ENCODE data around the gene IGLL5. TPM values are rescaled to one million over a fixed set of nuclear protein-coding genes. Genes with fewer than 3 reads are reported as not detected.

The IGLL5 gene
- not detected in 2 replicates for total RNA-seq (2014; rRNA removed; shearing (Covaris generic))
- not detected in 2 replicates for polyA plus RNA-seq (2015; cell fraction: cytosol; rRNA removed)
- polyA plus RNA-seq (2015; cell fraction: nucleus; rRNA removed), result not detected in 2 replicates

DNA sequence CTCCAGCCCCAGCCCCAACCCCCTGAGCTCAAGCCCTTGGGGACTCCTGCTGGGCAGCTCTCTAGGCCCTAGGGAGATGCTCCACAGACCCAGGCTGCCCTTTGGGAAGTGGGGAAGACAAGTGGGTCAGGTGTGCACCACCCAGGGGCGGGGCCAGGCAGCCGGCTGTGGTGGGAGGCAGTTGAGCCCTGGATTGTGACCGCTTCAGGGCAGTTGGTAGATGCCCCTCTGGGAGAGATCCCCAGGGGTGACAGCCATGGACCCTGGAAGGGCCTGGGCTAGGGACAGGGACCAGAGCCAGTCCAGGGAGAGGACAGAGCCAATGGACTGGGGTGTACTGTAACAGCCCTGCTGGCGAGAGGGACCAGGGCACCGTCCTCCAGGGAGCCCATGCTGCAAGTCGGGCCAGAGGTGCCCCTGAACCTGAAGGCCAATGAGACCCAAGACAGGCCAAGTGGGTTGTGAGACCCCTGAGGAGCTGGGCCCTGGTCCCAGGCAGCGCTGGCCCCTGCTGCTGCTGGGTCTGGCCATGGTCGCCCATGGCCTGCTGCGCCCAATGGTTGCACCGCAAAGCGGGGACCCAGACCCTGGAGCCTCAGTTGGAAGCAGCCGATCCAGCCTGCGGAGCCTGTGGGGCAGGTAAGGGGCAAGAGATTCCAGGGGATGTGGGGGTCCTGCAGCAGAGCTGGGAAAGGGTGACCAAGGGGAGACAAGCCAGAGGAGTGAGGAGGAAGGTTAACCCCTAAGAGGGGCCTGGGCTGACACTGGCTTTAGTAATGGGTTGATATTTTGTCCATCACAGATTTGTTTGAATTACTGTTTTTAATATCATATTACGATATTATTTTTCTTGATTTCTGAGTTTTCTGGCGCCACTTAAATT, at the start of gene IGLL5:
IGLL5 (plus strand) TSS at position 196 of the 883 bp plus-strand sequence; CDS start at position 434, 238 bp downstream.
- DNase-seq (ENCODE audit: low read depth), result no peak

DNA sequence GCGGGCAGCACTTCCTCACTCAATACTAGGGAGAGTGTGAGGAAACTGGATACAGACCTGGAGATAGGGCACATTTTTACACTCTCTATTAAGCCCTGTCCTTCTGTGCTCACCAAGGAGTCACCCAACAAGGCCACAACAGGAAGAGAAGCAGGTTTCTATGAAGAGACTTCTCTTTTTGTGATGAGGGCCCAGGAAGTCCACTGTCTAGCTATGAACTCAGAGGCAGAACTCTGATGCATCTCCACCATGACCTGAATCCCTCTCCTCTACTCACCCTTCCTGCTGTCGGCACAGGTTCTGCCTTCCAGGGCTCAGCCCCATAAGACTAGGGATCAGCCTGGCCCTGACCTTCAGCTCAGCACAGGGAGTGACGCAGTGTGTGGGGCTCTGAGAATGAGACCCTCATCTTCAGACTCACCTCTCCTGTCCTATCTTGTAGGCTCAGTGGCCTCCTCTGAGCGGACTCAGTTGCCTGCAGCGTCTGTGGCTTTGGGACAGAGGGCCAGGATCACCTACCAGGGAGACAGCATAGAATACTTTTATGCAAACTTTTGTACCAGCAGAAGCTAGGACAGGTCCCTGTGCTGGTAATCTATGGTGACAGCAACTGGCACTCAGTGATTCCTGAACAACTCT, 49.3 kb upstream of the IGLL5 start:
- no peak for DNase-seq (ENCODE audit: low read depth)

DNA sequence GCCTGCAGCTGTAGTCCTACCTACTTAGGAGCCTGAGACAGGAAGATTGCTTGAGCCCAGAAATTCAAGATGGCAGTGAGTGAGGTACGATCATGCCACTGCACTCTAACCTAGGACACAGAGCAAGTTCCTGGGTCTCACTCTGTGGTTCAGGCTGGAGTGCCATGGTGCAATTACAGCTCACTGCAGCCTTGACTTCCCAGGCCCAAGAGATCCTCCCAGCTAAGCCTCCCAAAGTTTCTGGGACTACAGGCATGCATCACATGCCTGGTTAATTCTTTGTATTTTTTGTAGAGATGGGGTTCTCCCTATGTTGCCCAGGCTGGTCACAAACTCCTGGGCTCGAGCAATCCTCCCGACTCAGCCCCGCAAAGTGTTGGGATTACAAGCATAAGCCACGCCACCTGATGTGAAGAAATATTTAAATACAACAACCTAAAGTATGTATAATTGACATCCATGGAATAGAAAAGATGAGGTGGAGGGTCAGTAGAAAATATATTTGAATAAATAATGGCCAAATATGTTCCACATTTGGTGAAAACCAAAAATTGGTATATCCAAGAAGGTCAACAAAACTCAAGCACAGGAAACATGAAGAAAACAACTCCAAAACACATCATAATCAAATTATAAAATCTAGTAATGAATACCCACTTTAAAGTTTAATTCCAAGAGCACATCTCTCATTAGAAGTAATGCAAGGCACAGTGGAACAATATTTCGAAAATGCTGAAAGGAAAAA, 47.9 kb upstream of the IGLL5 start:
- DNase-seq (ENCODE audit: low read depth), result no peak

GRCh38 chr22:22840780-22841179, 46.8 kb upstream of the IGLL5 start:
- no peak for DNase-seq (ENCODE audit: low read depth)

DNA sequence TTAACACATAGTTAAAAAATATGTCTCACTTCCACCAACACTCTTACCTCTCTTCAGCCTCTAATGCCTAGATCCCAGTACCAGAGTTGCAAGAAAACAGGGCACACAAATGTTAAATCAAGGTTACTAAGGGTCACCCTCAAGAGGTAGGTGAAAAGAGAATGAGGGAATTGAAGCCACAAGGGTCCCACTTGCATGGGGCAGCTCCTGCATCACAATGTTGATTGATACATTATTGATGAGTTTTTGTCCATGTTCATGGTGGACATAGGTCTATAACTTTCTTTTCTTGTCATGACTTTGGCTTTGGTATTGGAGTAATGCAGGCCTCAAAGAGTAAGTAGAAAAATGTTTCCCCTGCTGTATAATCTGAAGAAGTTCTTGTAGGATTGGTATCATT, 46.0 kb upstream of the IGLL5 start:
- DNase-seq (ENCODE audit: low read depth), result no peak

- DNase-seq (ENCODE audit: low read depth), result no peak
These were observed 45.5 kb upstream of the IGLL5 start for GRCh38 chr22:22842085-22842484.

GRCh38 chr22:22843848-22844247, 43.8 kb upstream of the IGLL5 start:
- no peak for DNase-seq (ENCODE audit: low read depth)

- DNase-seq (ENCODE audit: low read depth), result no peak
These were observed 40.4 kb upstream of the IGLL5 start for GRCh38 chr22:22847241-22847640.

- peak; percentile 22 for DNase-seq (ENCODE audit: low read depth)
These were observed 39.2 kb upstream of the IGLL5 start for GRCh38 chr22:22848364-22848866.

- DNase-seq (ENCODE audit: low read depth), result no peak
These were observed 37.7 kb upstream of the IGLL5 start for GRCh38 chr22:22849640-22850610.

- no peak for DNase-seq (ENCODE audit: low read depth)
These were observed 35.6 kb upstream of the IGLL5 start for GRCh38 chr22:22851969-22852368.

GRCh38 chr22:22853713-22854112, 33.9 kb upstream of the IGLL5 start:
- no peak for DNase-seq (ENCODE audit: low read depth)

- no peak for DNase-seq (ENCODE audit: low read depth)
These were observed 33.1 kb upstream of the IGLL5 start for GRCh38 chr22:22854466-22854865.

- DNase-seq (ENCODE audit: low read depth), result no peak
These were observed 32.5 kb upstream of the IGLL5 start for GRCh38 chr22:22855085-22855484.

GRCh38 chr22:22855617-22856308, 31.9 kb upstream of the IGLL5 start:
- DNase-seq (ENCODE audit: low read depth), result peak; percentile 33

DNA sequence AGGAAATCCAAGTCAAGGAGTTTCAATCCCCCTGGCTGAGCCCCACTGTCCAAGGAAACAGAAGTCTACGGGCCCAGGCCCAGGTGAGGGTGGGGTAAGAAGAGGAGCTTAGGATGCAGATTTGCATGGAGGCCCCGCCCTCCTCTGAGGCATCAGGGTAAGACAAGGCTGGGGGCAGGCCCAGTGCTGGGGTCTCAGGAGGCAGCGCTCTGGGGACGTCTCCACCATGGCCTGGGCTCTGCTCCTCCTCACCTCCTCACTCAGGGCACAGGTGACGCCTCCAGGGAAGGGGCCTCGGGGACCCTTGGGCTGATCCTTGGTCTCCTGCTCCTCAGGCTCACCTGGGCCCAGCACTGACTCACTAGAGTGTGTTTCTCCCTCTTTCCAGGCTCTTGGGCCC, 31.3 kb upstream of the IGLL5 start:
- no peak for DNase-seq (ENCODE audit: low read depth)

DNA sequence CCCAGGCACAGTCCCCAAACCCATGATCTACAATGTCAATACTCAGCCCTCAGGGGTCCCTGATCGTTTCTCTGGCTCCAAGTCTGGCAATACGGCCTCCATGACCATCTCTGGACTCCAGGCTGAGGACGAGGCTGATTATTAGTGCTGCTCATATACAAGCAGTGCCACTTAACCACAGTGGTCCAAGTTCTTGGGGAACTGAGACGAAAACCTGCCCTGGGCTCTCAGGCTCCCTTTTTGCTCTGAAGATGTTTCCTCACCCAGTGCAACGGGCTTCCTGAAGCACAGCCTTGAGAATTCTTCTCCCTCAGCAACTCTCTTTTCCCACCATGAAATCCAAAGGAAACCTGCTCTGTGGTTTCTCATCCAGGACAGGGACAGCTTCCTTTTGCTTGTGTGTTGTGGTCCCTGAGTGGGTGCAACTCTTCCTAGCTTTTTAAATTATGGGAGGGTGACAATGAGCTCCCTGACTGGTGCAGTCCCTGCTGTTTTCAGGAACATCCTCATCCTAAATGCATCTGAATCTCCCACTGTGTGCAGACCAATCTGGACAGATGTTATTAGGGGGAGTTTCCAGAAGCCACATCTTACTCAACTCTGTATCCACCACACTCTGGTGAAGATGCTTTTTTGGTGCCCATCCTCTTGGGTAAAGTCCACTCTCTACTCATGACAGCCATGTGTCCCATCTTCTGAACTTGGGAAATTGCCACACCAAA, 30.6 kb upstream of the IGLL5 start:
- DNase-seq (ENCODE audit: low read depth), result no peak

- no peak for DNase-seq (ENCODE audit: low read depth)
These were observed 29.7 kb upstream of the IGLL5 start for GRCh38 chr22:22857607-22858558.

Data from HT1080 (cell line).